ENCODE measurements around the gene SCAF8. TPM values are rescaled to one million over a fixed set of nuclear protein-coding genes. Genes with fewer than 3 reads are reported as not detected.

SCAF8 gene
- total RNA-seq, 1 experiment from 2014 or later, result 13.5 TPM

Other genes with a start within 250 kb of the SCAF8 start
- 8.1 and 8.3 TPM in 2 replicates for gene CNKSR3, start 222.7 kb upstream of the SCAF8 start, total RNA-seq (2014; rRNA removed; shearing (Covaris generic))